ENCODE measurements around the gene CCDC186.

Gene CCDC186
- 25.5 to 59.3 (median 38.3) reads per million in 18 experiments for total RNA-seq

GRCh38 chr10:114173921-114174694 is at the start of gene CCDC186:
CCDC186 (minus strand) TSS chr10:114174203; CDS start chr10:114163268, 10,935 bp downstream.
- peak; percentile 86 to 92 for DNase-seq

- no peak for DNase-seq
Measured at GRCh38 chr10:114223066-114223465, 49.1 kb upstream of the CCDC186 start.

- no peak for DNase-seq
Measured at GRCh38 chr10:114221235-114221634, 47.2 kb upstream of the CCDC186 start.

- no peak for DNase-seq
Measured at GRCh38 chr10:114220281-114220680, 46.3 kb upstream of the CCDC186 start.

- DNase-seq, result no peak
Measured at GRCh38 chr10:114215033-114215432, 41.0 kb upstream of the CCDC186 start.

GRCh38 chr10:114212153-114212552 is 38.1 kb upstream of the CCDC186 start:
- DNase-seq, result no peak

GRCh38 chr10:114208351-114208750 is 34.3 kb upstream of the CCDC186 start:
- no peak for DNase-seq

GRCh38 chr10:114207349-114207748 is 33.3 kb upstream of the CCDC186 start:
- DNase-seq, result no peak

- DNase-seq, result no peak
Measured at GRCh38 chr10:114206902-114207301, 32.9 kb upstream of the CCDC186 start.

- no peak for DNase-seq
Measured at GRCh38 chr10:114202812-114203211, 28.8 kb upstream of the CCDC186 start.

GRCh38 chr10:114199239-114199638 is 25.2 kb upstream of the CCDC186 start:
- DNase-seq, result no peak

- DNase-seq, result no peak
Measured at GRCh38 chr10:114195079-114195478, 21.1 kb upstream of the CCDC186 start.

- no peak for DNase-seq
Measured at GRCh38 chr10:114189700-114190099, 15.7 kb upstream of the CCDC186 start.

GRCh38 chr10:114188900-114189299 is 14.9 kb upstream of the CCDC186 start:
- no peak for DNase-seq

GRCh38 chr10:114188001-114188400 is 14.0 kb upstream of the CCDC186 start:
- DNase-seq, result no peak

GRCh38 chr10:114184276-114184675 is 10.3 kb upstream of the CCDC186 start:
- DNase-seq, result no peak

- DNase-seq, result no peak
Measured at GRCh38 chr10:114183563-114183962, 9.6 kb upstream of the CCDC186 start.

- DNase-seq, result no peak
Measured at GRCh38 chr10:114181971-114182370, 8.0 kb upstream of the CCDC186 start.

GRCh38 chr10:114180937-114181336 is 6.9 kb upstream of the CCDC186 start:
- DNase-seq, result no peak

GRCh38 chr10:114179747-114180146 is 5.7 kb upstream of the CCDC186 start:
- no peak for DNase-seq

- DNase-seq, result no peak
Measured at GRCh38 chr10:114179148-114179547, 5.1 kb upstream of the CCDC186 start, which contains the start of gene TDRD1. TDRD1 (plus strand) TSS chr10:114179353; CDS start chr10:114187832, 8,479 bp downstream.

GRCh38 chr10:114176511-114176910 is 2.5 kb upstream of the CCDC186 start:
- DNase-seq, result no peak

GRCh38 chr10:114175667-114176066 is 1.7 kb upstream of the CCDC186 start:
- DNase-seq, result no peak

- DNase-seq, result peak; percentile 88 to 94
Measured at GRCh38 chr10:114174695-114175188, 739 bp upstream of the CCDC186 start.

- DNase-seq, result peak in 1 of 2 donors; percentile 1
Measured at GRCh38 chr10:114173603-114173920, 441 bp downstream of the CCDC186 start.

Measured in inflammatory macrophage (primary cell).